ENCODE data around the gene PPM1L. TPM values are rescaled to one million over a fixed set of nuclear protein-coding genes. Genes with fewer than 3 reads are reported as not detected.

PPM1L gene
- total RNA-seq, 2 donors from 2014 or later, result 15.0 to 15.6 TPM

- no peaks in the 10 kb centered on the region for H3K36me3 ChIP-seq
- no peaks in the 10 kb centered on the region for H3K9me3 ChIP-seq
- H3K27ac ChIP-seq, result peak overlapping the region; percentile 96
- no peaks in the 10 kb centered on the region for H3K27me3 ChIP-seq
- peak overlapping the region; percentile 88 to 89 for H3K9ac ChIP-seq (ENCODE audit: low read depth in 2 of 2, low read length in 2 of 2)
- H3K4me1 ChIP-seq, result peaks cover 5% of the 10 kb centered on the region
- H3K4me3 ChIP-seq, result peak overlapping the region; percentile 84
- intact Hi-C loops (cut with DNase I), result no loop called here
- no peak for TF ChIP-seq CTCF (IDR thresholded peaks at IDR 0.05)
- DNase-seq, result peak; percentile 48
Observed at GRCh38 chr3:160754371-160754854, 1.6 kb upstream of the PPM1L start.

GRCh38 chr3:160754855-160755747 lies 930 bp upstream of the PPM1L start:
- H3K27ac ChIP-seq, result peak overlapping the region; percentile 96
- no peak for TF ChIP-seq CTCF (IDR thresholded peaks at IDR 0.05)
- H3K27me3 ChIP-seq, result no peaks in the 10 kb centered on the region
- peak overlapping the region; percentile 84 for H3K4me3 ChIP-seq
- intact Hi-C loops (cut with DNase I), result no loop called here
- H3K36me3 ChIP-seq, result no peaks in the 10 kb centered on the region
- no peaks in the 10 kb centered on the region for H3K9me3 ChIP-seq
- DNase-seq, result peak; percentile 96
- H3K4me1 ChIP-seq, result peaks cover 5% of the 10 kb centered on the region
- H3K9ac ChIP-seq (ENCODE audit: low read depth in 2 of 2, low read length in 2 of 2), result peak overlapping the region; percentile 88 to 89

GRCh38 chr3:160757233-160758106 lies 1.4 kb downstream of the PPM1L start:
- intact Hi-C loops (cut with DNase I), result no loop called here
- TF ChIP-seq CTCF (IDR thresholded peaks at IDR 0.05), result no peak
- H3K9me3 ChIP-seq, result no peaks in the 10 kb centered on the region
- H3K4me1 ChIP-seq, result peaks cover 5% of the 10 kb centered on the region
- peak; percentile 32 for DNase-seq
- H3K27ac ChIP-seq, result no peak overlapping the region
- H3K27me3 ChIP-seq, result no peaks in the 10 kb centered on the region
- H3K4me3 ChIP-seq, result peak overlapping the region; percentile 24
- peak overlapping the region in 1 of 2 donors; percentile 82 for H3K9ac ChIP-seq (ENCODE audit: low read depth in 2 of 2, low read length in 2 of 2)
- H3K36me3 ChIP-seq, result no peaks in the 10 kb centered on the region

GRCh38 chr3:160758929-160759577 lies 3.0 kb downstream of the PPM1L start:
- TF ChIP-seq CTCF (IDR thresholded peaks at IDR 0.05), result no peak

GRCh38 chr3:160763073-160763472 lies 7.0 kb downstream of the PPM1L start:
- H3K27me3 ChIP-seq, result no peaks in the 10 kb centered on the region
- no peak overlapping the region for H3K27ac ChIP-seq
- H3K9ac ChIP-seq (ENCODE audit: low read depth in 2 of 2, low read length in 2 of 2), result no peak overlapping the region
- H3K9me3 ChIP-seq, result no peaks in the 10 kb centered on the region
- no peaks in the 10 kb centered on the region for H3K36me3 ChIP-seq
- H3K4me1 ChIP-seq, result no peaks in the 10 kb centered on the region
- DNase-seq, result no peak
- no peak overlapping the region for H3K4me3 ChIP-seq
- intact Hi-C loops (cut with DNase I), result no loop called here
- TF ChIP-seq CTCF (IDR thresholded peaks at IDR 0.05), result no peak

More at GRCh38 chr3:160758929-160759577, 3.0 kb downstream of the PPM1L start:
- no peak overlapping the region for H3K9ac ChIP-seq (ENCODE audit: low read depth in 2 of 2, low read length in 2 of 2)
- no peaks in the 10 kb centered on the region for H3K27me3 ChIP-seq
- intact Hi-C loops (cut with DNase I), result no loop called here
- H3K27ac ChIP-seq, result no peak overlapping the region
- no peaks in the 10 kb centered on the region for H3K36me3 ChIP-seq
- no peak for DNase-seq
- peaks cover 5% of the 10 kb centered on the region for H3K4me1 ChIP-seq
- H3K4me3 ChIP-seq, result no peak overlapping the region
- H3K9me3 ChIP-seq, result no peaks in the 10 kb centered on the region

Measured in colonic mucosa (tissue), 4 donors.